CD4-positive, alpha-beta memory T cell (primary cell): ENCODE results near the gene CACHD1. TPM values are rescaled to one million over a fixed set of nuclear protein-coding genes. Genes with fewer than 3 reads are reported as not detected.
"Not testable (repeated sequence)": the region's sequence is repeated elsewhere in the genome, so short reads cannot be mapped to it uniquely, and the experiment has no call there.

Experiments
- CTCF ChIA-PET: fragments of 350-600 bp; sonication (Branson Sonifier 250); formaldehyde crosslinking; loops from one replicate; lab custom pipeline; 2021; ENCODE audit warnings: inconsistent platforms; ENCODE audit not compliant: partially characterized antibody; lab: Charles Lee
- POLR2A ChIA-PET: fragments of 350-600 bp; sonication (Branson Sonifier 250); formaldehyde crosslinking; loops from one replicate; lab custom pipeline; 2021; ENCODE audit not compliant: partially characterized antibody; lab: Charles Lee
- DNase-seq, 5 donors: peaks; one replicate each; pipeline versions ENCODE4 v3.0.0 to v3.0.0-alpha.2; 2020 to 2022; ENCODE audit warnings: mixed read lengths in 1 of 5
- H3K27ac ChIP-seq: one replicate; pipeline ENCODE4 v1.7.0; 2013; ENCODE audit warnings: low read depth, low read length
- H3K27me3 ChIP-seq: 2 replicates; pipeline ENCODE4 v1.7.0; 2013; ENCODE audit warnings: mild to moderate bottlenecking, low read length, moderate library complexity; ENCODE audit not compliant: insufficient read depth
- H3K36me3 ChIP-seq: 2 replicates; pipeline ENCODE4 v1.7.0; 2013; ENCODE audit warnings: mild to moderate bottlenecking, low read length, moderate library complexity; ENCODE audit not compliant: insufficient read depth
- H3K4me1 ChIP-seq: 2 replicates; pipeline ENCODE4 v1.7.0; 2013; ENCODE audit warnings: mild to moderate bottlenecking, low read length, moderate library complexity; ENCODE audit not compliant: insufficient read depth
- H3K4me3 ChIP-seq, 2 donors: one replicate each; pipeline ENCODE4 v1.7.0; 2013; ENCODE audit warnings: low read length in 2 of 2, mild to moderate bottlenecking in 1 of 2
- H3K9me3 ChIP-seq, 2 donors: one replicate each; pipeline ENCODE4 v1.7.0; 2013; ENCODE audit warnings: low read length in 2 of 2, control low read depth in 1 of 2; ENCODE audit not compliant: control insufficient read depth in 1 of 2
- H3K27ac Mint-ChIP-seq, 7 donors: one replicate each; pipeline ENCODE4 v1.8.0; 2020 to 2021; ENCODE audit warnings: mixed read lengths in 7 of 7, mild to moderate bottlenecking in 6 of 7, inconsistent platforms in 3 of 7, moderate library complexity in 3 of 7
- H3K27me3 Mint-ChIP-seq, 2 donors: one replicate each; pipeline ENCODE4 v1.8.0; 2020 to 2021; ENCODE audit warnings: mixed read lengths in 2 of 2
- H3K36me3 Mint-ChIP-seq, 2 donors: one replicate each; pipeline ENCODE4 v1.8.0; 2020 to 2021; ENCODE audit warnings: mixed read lengths in 2 of 2, inconsistent platforms in 1 of 2, mild to moderate bottlenecking in 1 of 2
- H3K4me1 Mint-ChIP-seq, 4 donors: one replicate each; pipeline ENCODE4 v1.8.0; 2020 to 2021; ENCODE audit warnings: mixed read lengths in 4 of 4, mild to moderate bottlenecking in 1 of 4
- H3K4me3 Mint-ChIP-seq, 8 donors: one replicate each; pipeline ENCODE4 v1.8.0; 2020 to 2021; ENCODE audit warnings: mixed read lengths in 8 of 8, mild to moderate bottlenecking in 7 of 8, moderate library complexity in 6 of 8, inconsistent platforms in 3 of 8
- H3K9me3 Mint-ChIP-seq, 8 donors: one replicate each; pipeline ENCODE4 v1.8.0; 2020 to 2021; ENCODE audit warnings: mixed read lengths in 8 of 8, mild to moderate bottlenecking in 5 of 8, inconsistent platforms in 3 of 8, moderate library complexity in 1 of 8
- intact Hi-C: fragments of 100-400 bp; cut with micrococcal nuclease; formaldehyde crosslinking; loops from one replicate; pipeline ENCODE4 v1.15.1; 2023
- polyA plus RNA-seq, 2 donors: library from polyadenylated mRNA; unstranded; fragments of 300-500 nt; fragmentation: Illumina TruSeq; gene quantifications; one replicate each; pipeline ENCODE4 v1.2.3, GENCODE V29; 2021
- total RNA-seq, 2 experiments: library from RNA; stranded (reverse); gene quantifications; one replicate each; pipeline ENCODE4 v1.2.3, GENCODE V29; 2021

The CACHD1 gene
- total and polyA plus RNA-seq, 4 experiments from 2014 or later: 0.11 to 0.17 TPM; not detected in 2

DNA sequence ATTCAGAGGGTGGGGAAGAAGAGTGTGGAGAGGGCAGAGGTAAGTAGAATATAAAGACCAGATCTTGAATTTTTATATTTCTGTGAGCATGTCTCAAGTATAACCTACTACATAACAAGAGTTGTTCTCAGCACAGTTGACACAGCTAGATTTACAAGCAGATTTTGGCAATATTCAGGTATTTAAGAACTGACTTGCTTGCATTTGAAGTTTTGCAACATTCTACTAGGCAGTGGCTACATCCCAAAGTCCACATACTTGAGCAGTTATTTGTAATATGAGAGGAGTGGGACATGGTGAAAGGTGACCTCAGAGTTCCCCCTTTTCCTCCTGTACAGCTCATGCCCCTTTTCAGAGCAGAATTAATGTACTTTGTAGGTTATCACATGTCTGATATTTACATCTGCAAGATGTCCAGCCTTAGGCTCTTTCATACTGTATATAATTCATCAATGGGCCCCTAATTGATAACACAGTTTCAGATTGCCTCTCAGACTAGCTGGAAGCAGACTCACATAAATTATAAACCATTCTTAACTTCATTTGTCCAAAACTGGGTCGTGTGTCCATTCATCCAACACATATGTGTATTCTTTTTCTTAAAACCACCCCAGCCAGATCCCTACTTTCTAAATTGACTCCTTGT lies 138.2 kb downstream of the CACHD1 start:
- CTCF ChIA-PET: no interaction called here
- no peaks in the 10 kb centered on the region for H3K9me3 ChIP-seq
- intact Hi-C loops: no loop called here
- H3K36me3 ChIP-seq: no peaks in the 10 kb centered on the region
- POLR2A ChIA-PET: no interaction called here
- H3K4me1 ChIP-seq: no peaks in the 10 kb centered on the region
- Mint-ChIP-seq H3K36me3 (no peaks in the 10 kb centered on the region), H3K27ac (no peak overlapping the region), H3K27me3 (no peaks in the 10 kb centered on the region), H3K4me3 (no peak overlapping the region), H3K9me3 (peaks cover 2 to 16% (median 7%) of the 10 kb centered on the region in 8 donors), H3K4me1 (no peaks in the 10 kb centered on the region)
- H3K27me3 ChIP-seq: no peaks in the 10 kb centered on the region
- DNase-seq: no peak
- H3K4me3 ChIP-seq: no peak overlapping the region
- H3K27ac ChIP-seq: no peak overlapping the region

DNA sequence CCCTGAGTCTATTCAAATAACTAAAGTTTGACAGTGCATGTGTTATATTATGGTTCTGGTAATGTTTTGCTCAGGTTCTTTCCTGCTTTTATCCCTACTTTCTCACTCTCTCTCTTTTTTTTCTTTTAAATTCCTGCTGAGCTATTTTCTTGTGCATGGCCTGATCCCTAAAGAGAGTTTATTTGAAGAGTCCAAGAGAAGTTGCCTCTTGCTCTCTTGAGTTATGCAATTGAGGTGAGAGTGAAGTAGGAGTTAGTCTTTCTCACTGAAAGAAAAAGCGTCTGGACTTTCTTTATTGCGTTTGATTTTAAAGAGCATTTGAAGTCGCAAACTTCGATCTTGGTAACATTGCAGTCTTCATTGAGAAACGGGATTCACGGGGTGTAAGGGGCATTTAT lies 138.7 kb downstream of the CACHD1 start:
- Mint-ChIP-seq H3K4me3 (no peak overlapping the region), H3K9me3 (peaks cover 2 to 16% (median 7%) of the 10 kb centered on the region in 8 donors), H3K4me1 (no peaks in the 10 kb centered on the region), H3K27me3 (no peaks in the 10 kb centered on the region), H3K27ac (no peak overlapping the region), H3K36me3 (no peaks in the 10 kb centered on the region)
- intact Hi-C loops: no loop called here
- no peak overlapping the region for H3K27ac ChIP-seq
- H3K9me3 ChIP-seq: no peaks in the 10 kb centered on the region
- H3K36me3 ChIP-seq: no peaks in the 10 kb centered on the region
- no peaks in the 10 kb centered on the region for H3K4me1 ChIP-seq
- no peak overlapping the region for H3K4me3 ChIP-seq
- no peak for DNase-seq
- POLR2A ChIA-PET: no interaction called here
- CTCF ChIA-PET: no interaction called here
- no peaks in the 10 kb centered on the region for H3K27me3 ChIP-seq

DNA sequence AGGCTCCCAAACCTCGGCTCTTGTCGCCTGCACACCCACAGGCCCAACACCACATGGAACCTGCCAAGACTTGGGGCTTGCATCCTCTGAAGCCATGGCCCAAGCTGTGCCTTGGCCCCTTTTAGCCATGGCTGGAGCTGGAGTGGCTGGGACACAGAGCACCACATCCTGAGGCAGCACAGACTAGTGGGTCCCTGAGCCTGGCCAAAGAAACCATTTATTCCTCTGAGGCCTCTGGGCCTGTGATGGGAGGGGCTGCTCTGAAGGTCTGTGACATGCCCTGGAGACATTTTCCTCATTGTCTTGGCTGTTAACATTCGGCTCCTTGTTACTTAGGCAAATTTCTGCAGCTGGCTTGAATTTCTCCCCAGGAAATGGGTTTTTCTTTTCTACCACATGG lies 141.0 kb downstream of the CACHD1 start:
- CTCF ChIA-PET, POLR2A ChIA-PET, H3K27ac Mint-ChIP-seq: not testable (repeated sequence)

DNA sequence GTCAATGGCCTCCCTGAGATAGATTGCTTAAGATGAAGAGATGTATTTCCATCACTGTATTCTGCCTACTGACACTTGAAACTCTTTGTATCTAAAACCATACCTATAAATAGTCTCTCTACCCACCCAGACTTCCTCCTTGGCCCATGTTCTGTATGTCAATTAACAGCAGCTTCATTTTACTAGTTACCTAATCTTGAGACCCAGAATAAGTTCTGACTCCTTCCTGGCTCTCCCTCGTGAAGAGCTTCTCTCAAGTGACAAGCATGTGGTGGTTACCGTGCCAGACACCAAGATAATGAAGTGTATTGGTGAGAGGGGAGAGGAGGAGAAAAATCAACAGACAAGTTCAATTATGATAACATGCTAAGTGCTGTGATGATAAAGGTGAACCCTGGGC lies 146.1 kb downstream of the CACHD1 start:
- Mint-ChIP-seq H3K9me3 (peaks cover 0 to 10% (median 5%) of the 10 kb centered on the region in 8 donors), H3K27ac (no peak overlapping the region), H3K4me3 (no peak overlapping the region), H3K4me1 (no peaks in the 10 kb centered on the region), H3K36me3 (no peaks in the 10 kb centered on the region), H3K27me3 (peaks cover 11 to 18% of the 10 kb centered on the region in 2 donors)
- H3K36me3 ChIP-seq: no peaks in the 10 kb centered on the region
- POLR2A ChIA-PET: no interaction called here
- intact Hi-C loops: no loop called here
- H3K27me3 ChIP-seq: no peaks in the 10 kb centered on the region
- H3K27ac ChIP-seq: no peak overlapping the region
- H3K9me3 ChIP-seq: no peaks in the 10 kb centered on the region
- DNase-seq: no peak
- H3K4me3 ChIP-seq: no peak overlapping the region
- CTCF ChIA-PET: no interaction called here
- no peaks in the 10 kb centered on the region for H3K4me1 ChIP-seq

More for the DNA sequence above, 141.0 kb downstream of the CACHD1 start:
- peaks cover 2 to 16% (median 8%) of the 10 kb centered on the region in 8 donors for H3K9me3 Mint-ChIP-seq
- H3K27ac ChIP-seq, DNase-seq, H3K27me3 Mint-ChIP-seq, H3K4me3 ChIP-seq, H3K9me3 ChIP-seq, H3K4me1 ChIP-seq, H3K36me3 ChIP-seq, H3K4me1 Mint-ChIP-seq, H3K27me3 ChIP-seq, H3K36me3 Mint-ChIP-seq, intact Hi-C loops, H3K4me3 Mint-ChIP-seq: not testable (repeated sequence)

DNA sequence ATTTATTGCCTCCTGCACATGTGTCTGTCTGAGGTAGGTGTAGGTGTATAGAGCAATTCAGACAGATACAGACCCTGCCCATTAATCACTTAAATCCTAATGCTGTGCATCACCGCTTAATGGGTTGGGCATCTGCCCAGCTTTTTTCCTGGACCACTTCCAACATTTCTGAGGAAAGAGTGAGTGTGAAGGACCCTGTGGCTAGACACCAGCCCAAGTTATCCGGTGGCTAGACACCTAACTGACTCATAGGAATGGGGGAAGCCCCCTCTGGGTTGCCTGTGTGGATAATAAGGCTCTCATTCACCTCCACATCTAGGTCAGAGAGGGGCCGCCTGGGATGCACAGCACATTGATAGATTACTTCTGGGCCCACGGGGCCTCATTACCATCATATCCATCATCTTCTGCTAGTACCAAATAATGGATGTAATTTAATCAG lies 153.8 kb downstream of the CACHD1 start:
- H3K9me3 Mint-ChIP-seq: no peaks in the 10 kb centered on the region
- CTCF ChIA-PET: interaction anchor here (1.7 kb wide), 1 partner anchor 62 kb away, joined by 4 read pairs; no protein-coding TSS in a partner anchor
- peaks cover 0 to 2% (median 0%) of the 10 kb centered on the region in 4 donors for H3K4me1 Mint-ChIP-seq

DNA sequence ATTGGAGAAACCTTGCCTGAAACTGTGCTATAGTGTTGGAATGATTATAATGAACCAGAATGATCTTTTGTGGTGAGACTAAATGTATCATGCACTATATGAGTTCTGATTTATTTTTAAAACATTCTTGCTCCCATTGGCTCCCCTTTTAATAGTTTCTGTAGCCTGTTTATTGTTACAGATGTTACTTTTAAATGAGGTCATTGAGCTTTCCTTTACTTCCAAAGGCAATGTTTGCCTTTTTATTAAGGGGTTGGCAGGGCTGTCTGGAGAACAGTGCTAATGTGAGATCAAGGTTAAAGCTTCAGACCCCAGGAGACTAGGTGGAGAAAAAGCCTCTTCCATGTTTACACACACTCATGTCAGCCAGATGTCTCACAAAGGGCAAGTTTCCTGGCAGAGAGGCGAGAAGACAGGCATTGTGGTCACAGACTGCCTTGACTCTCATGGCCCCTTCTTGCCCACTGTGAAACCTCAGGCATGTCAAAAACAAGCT lies 154.3 kb downstream of the CACHD1 start:
- Histone ChIP-seq H3K9me3 (no peaks in the 10 kb centered on the region), H3K27me3 (no peaks in the 10 kb centered on the region), H3K4me1 (no peaks in the 10 kb centered on the region), H3K27ac (no peak overlapping the region), H3K4me3 (no peak overlapping the region), H3K36me3 (no peaks in the 10 kb centered on the region)
- no peak for DNase-seq
- POLR2A ChIA-PET: no interaction called here
- Mint-ChIP-seq H3K36me3 (no peaks in the 10 kb centered on the region), H3K27me3 (peaks cover 3 to 5% of the 10 kb centered on the region in 2 donors), H3K4me3 (no peak overlapping the region), H3K9me3 (no peaks in the 10 kb centered on the region), H3K27ac (no peak overlapping the region), H3K4me1 (peaks cover 0 to 3% (median 0%) of the 10 kb centered on the region in 4 donors)
- intact Hi-C loops: no loop called here
- CTCF ChIA-PET: interaction anchor here (1.7 kb wide), 1 partner anchor 61 kb away, joined by 4 read pairs; no protein-coding TSS in a partner anchor

More for the DNA sequence above, 153.8 kb downstream of the CACHD1 start:
- H3K27me3 Mint-ChIP-seq: peaks cover 5 to 7% of the 10 kb centered on the region in 2 donors
- H3K27ac Mint-ChIP-seq: no peak overlapping the region
- H3K36me3 Mint-ChIP-seq: no peaks in the 10 kb centered on the region
- Histone ChIP-seq H3K4me3 (no peak overlapping the region), H3K9me3 (no peaks in the 10 kb centered on the region), H3K4me1 (no peaks in the 10 kb centered on the region), H3K27me3 (no peaks in the 10 kb centered on the region), H3K27ac (no peak overlapping the region), H3K36me3 (no peaks in the 10 kb centered on the region)
- no peak for DNase-seq
- intact Hi-C loops: no loop called here
- POLR2A ChIA-PET: no interaction called here
- no peak overlapping the region for H3K4me3 Mint-ChIP-seq

DNA sequence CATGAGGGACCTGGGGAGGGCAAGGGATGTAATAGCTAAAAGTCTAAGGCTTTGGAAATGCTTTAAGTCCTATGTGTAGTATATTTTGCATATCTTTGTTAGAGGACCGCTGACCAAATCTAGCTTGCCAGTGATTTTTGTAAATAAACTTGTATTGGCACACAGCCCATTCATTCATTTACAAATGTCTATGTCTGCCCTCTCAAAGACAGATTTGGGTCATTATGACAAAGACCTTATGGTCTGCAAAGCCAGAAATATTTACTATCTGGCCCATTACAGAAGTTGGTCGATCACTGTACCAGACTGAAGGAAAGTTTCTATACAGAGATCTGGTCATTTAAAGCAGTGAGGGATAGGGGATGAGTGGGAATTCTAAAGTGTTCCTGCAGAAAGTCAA lies 154.9 kb downstream of the CACHD1 start:
- Mint-ChIP-seq H3K4me3 (no peak overlapping the region), H3K9me3 (no peaks in the 10 kb centered on the region), H3K27me3 (peaks cover 3 to 5% of the 10 kb centered on the region in 2 donors), H3K4me1 (peaks cover 0 to 3% (median 1%) of the 10 kb centered on the region in 4 donors), H3K27ac (no peak overlapping the region), H3K36me3 (no peaks in the 10 kb centered on the region)
- POLR2A ChIA-PET: no interaction called here
- no peaks in the 10 kb centered on the region for H3K27me3 ChIP-seq
- intact Hi-C loops: no loop called here
- no peaks in the 10 kb centered on the region for H3K36me3 ChIP-seq
- no peaks in the 10 kb centered on the region for H3K4me1 ChIP-seq
- no peak overlapping the region for H3K27ac ChIP-seq
- CTCF ChIA-PET: interaction anchor here (1.7 kb wide), 1 partner anchor 61 kb away, joined by 4 read pairs; no protein-coding TSS in a partner anchor
- no peaks in the 10 kb centered on the region for H3K9me3 ChIP-seq
- H3K4me3 ChIP-seq: no peak overlapping the region
- no peak for DNase-seq
